ENCODE results near the gene EDDM3A. TPM values are rescaled to one million over a fixed set of nuclear protein-coding genes. Genes with fewer than 3 reads are reported as not detected.

EDDM3A gene
- total RNA-seq, 1 experiment from 2014 or later, result not detected

GRCh38 chr14:20782280-20782890 lies 36.7 kb downstream of the EDDM3A start:
- BruUV-seq (replicated peaks), result no TSS peak
- DNase-seq, result no peak
- no peaks in the 10 kb centered on the region for H3K9me3 Mint-ChIP-seq (ENCODE audit: low read depth, unreplicated experiment)
- no peaks in the 10 kb centered on the region for H3K36me3 Mint-ChIP-seq (ENCODE audit: insufficient read depth, unreplicated experiment)
- intact Hi-C loops (cut with micrococcal nuclease; ENCODE audit: unreplicated experiment), result no loop called here
- TF ChIP-seq CTCF (IDR thresholded peaks at IDR 0.05; ENCODE audit: unreplicated experiment), result no peak
- peaks cover 4% of the 10 kb centered on the region for H3K4me1 Mint-ChIP-seq (ENCODE audit: low read depth, unreplicated experiment)
- no peak overlapping the region for H3K27ac Mint-ChIP-seq (ENCODE audit: unreplicated experiment)
- H3K27me3 Mint-ChIP-seq (ENCODE audit: unreplicated experiment), result no peaks in the 10 kb centered on the region
- no peak overlapping the region for H3K4me3 Mint-ChIP-seq (ENCODE audit: low read depth, unreplicated experiment)
- CTCF ChIA-PET, result no interaction called here

- Mint-ChIP-seq H3K36me3 (ENCODE audit: insufficient read depth, unreplicated experiment) (peaks cover 5% of the 10 kb centered on the region), H3K27me3 (ENCODE audit: unreplicated experiment) (no peaks in the 10 kb centered on the region), H3K27ac (ENCODE audit: unreplicated experiment) (no peak overlapping the region), H3K9me3 (ENCODE audit: low read depth, unreplicated experiment) (no peaks in the 10 kb centered on the region), H3K4me3 (ENCODE audit: low read depth, unreplicated experiment) (no peak overlapping the region), H3K4me1 (ENCODE audit: low read depth, unreplicated experiment) (no peaks in the 10 kb centered on the region)
- intact Hi-C loops (cut with micrococcal nuclease; ENCODE audit: unreplicated experiment), result no loop called here
- no peak for DNase-seq
- TF ChIP-seq CTCF (IDR thresholded peaks at IDR 0.05; ENCODE audit: unreplicated experiment), result no peak
- BruUV-seq (replicated peaks), result no TSS peak
- CTCF ChIA-PET, result no interaction called here
These were observed 41.3 kb downstream of the EDDM3A start for GRCh38 chr14:20787025-20787424.

- H3K27ac Mint-ChIP-seq (ENCODE audit: unreplicated experiment), result no peak overlapping the region
- no peak overlapping the region for H3K4me3 Mint-ChIP-seq (ENCODE audit: low read depth, unreplicated experiment)
- H3K4me1 Mint-ChIP-seq (ENCODE audit: low read depth, unreplicated experiment), result peaks cover 4% of the 10 kb centered on the region
- DNase-seq, result no peak
- intact Hi-C loops (cut with micrococcal nuclease; ENCODE audit: unreplicated experiment), result no loop called here
- CTCF ChIA-PET, result no interaction called here
- BruUV-seq (replicated peaks), result no TSS peak
- H3K9me3 Mint-ChIP-seq (ENCODE audit: low read depth, unreplicated experiment), result no peaks in the 10 kb centered on the region
- no peaks in the 10 kb centered on the region for H3K27me3 Mint-ChIP-seq (ENCODE audit: unreplicated experiment)
- TF ChIP-seq CTCF (IDR thresholded peaks at IDR 0.05; ENCODE audit: unreplicated experiment), result no peak
- H3K36me3 Mint-ChIP-seq (ENCODE audit: insufficient read depth, unreplicated experiment), result peaks cover 5% of the 10 kb centered on the region
These were observed 43.6 kb downstream of the EDDM3A start for GRCh38 chr14:20789230-20789813.

GRCh38 chr14:20790464-20791116 lies 44.9 kb downstream of the EDDM3A start:
- intact Hi-C loops (cut with micrococcal nuclease; ENCODE audit: unreplicated experiment), result no loop called here
- Mint-ChIP-seq H3K4me3 (ENCODE audit: low read depth, unreplicated experiment) (no peak overlapping the region), H3K4me1 (ENCODE audit: low read depth, unreplicated experiment) (peaks cover 9% of the 10 kb centered on the region), H3K27ac (ENCODE audit: unreplicated experiment) (no peak overlapping the region), H3K9me3 (ENCODE audit: low read depth, unreplicated experiment) (no peaks in the 10 kb centered on the region), H3K27me3 (ENCODE audit: unreplicated experiment) (no peaks in the 10 kb centered on the region), H3K36me3 (ENCODE audit: insufficient read depth, unreplicated experiment) (peaks cover 5% of the 10 kb centered on the region)
- no peak for DNase-seq
- no TSS peak for BruUV-seq (replicated peaks)
- no peak for TF ChIP-seq CTCF (IDR thresholded peaks at IDR 0.05; ENCODE audit: unreplicated experiment)
- CTCF ChIA-PET, result no interaction called here

Data from Calu3 (cell line).